Progenitor cell of endocrine pancreas (in vitro differentiated cells): ENCODE measurements around the gene FAM13B. TPM values are rescaled to one million over a fixed set of nuclear protein-coding genes. Genes with fewer than 3 reads are reported as not detected.

Experiments
- DNase-seq: peaks from one replicate; pipeline ENCODE4 v3.0.0; 2021; ENCODE audit warnings: low spot score; ENCODE audit not compliant: unreplicated experiment
- H3K27ac Mint-ChIP-seq: 2 replicates; pipeline ENCODE4 v1.8.0; 2021; ENCODE audit warnings: mild to moderate bottlenecking, moderate library complexity, mixed read lengths
- H3K27me3 Mint-ChIP-seq: 2 replicates; pipeline ENCODE4 v1.8.0; 2021; ENCODE audit warnings: mixed read lengths
- H3K36me3 Mint-ChIP-seq: 2 replicates; pipeline ENCODE4 v1.8.0; 2022; ENCODE audit warnings: mixed read lengths; ENCODE audit not compliant: insufficient read depth
- H3K4me1 Mint-ChIP-seq: 2 replicates; pipeline ENCODE4 v1.8.0; 2021; ENCODE audit warnings: low read depth, mixed read lengths
- H3K4me3 Mint-ChIP-seq: 2 replicates; pipeline ENCODE4 v1.8.0; 2021; ENCODE audit warnings: low read depth, mild to moderate bottlenecking, moderate library complexity, mixed read lengths
- H3K9me3 Mint-ChIP-seq: 2 replicates; pipeline ENCODE4 v1.8.0; 2021; ENCODE audit warnings: low read depth, mixed read lengths
- total RNA-seq: library from RNA; stranded (reverse); gene quantifications from 2 replicates; pipeline ENCODE4 v1.2.1, GENCODE V29; 2021
- TF ChIP-seq, protein P1 (sequence below): fragments of 200-600 bp; sonication (generic); IDR thresholded peaks from one replicate; pipeline ENCODE4 v1.5.0; 2021; ENCODE audit warnings: antibody characterized with exemption, mild to moderate bottlenecking; ENCODE audit not compliant: unreplicated experiment

FAM13B gene
- total RNA-seq, 1 donor from 2014 or later, result 62.1 TPM

GRCh38 chr5:137914758-137915157, 118.1 kb downstream of the FAM13B start:
- Mint-ChIP-seq H3K9me3 (peaks cover 28% of the 10 kb centered on the region), H3K4me3 (no peak overlapping the region), H3K27me3 (no peaks in the 10 kb centered on the region), H3K36me3 (no peaks in the 10 kb centered on the region), H3K4me1 (no peaks in the 10 kb centered on the region), H3K27ac (no peak overlapping the region)
- TF ChIP-seq, protein P1, sequence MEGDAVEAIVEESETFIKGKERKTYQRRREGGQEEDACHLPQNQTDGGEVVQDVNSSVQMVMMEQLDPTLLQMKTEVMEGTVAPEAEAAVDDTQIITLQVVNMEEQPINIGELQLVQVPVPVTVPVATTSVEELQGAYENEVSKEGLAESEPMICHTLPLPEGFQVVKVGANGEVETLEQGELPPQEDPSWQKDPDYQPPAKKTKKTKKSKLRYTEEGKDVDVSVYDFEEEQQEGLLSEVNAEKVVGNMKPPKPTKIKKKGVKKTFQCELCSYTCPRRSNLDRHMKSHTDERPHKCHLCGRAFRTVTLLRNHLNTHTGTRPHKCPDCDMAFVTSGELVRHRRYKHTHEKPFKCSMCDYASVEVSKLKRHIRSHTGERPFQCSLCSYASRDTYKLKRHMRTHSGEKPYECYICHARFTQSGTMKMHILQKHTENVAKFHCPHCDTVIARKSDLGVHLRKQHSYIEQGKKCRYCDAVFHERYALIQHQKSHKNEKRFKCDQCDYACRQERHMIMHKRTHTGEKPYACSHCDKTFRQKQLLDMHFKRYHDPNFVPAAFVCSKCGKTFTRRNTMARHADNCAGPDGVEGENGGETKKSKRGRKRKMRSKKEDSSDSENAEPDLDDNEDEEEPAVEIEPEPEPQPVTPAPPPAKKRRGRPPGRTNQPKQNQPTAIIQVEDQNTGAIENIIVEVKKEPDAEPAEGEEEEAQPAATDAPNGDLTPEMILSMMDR, result no peak
- DNase-seq, result no peak

GRCh38 chr5:137902408-137903133, 130.3 kb downstream of the FAM13B start:
- Mint-ChIP-seq H3K9me3 (no peaks in the 10 kb centered on the region), H3K4me1 (peaks cover 20% of the 10 kb centered on the region), H3K27ac (peak overlapping the region; percentile 51), H3K4me3 (no peak overlapping the region), H3K36me3 (no peaks in the 10 kb centered on the region), H3K27me3 (no peaks in the 10 kb centered on the region)
- DNase-seq, result no peak
- TF ChIP-seq, protein P1, result no peak

DNA sequence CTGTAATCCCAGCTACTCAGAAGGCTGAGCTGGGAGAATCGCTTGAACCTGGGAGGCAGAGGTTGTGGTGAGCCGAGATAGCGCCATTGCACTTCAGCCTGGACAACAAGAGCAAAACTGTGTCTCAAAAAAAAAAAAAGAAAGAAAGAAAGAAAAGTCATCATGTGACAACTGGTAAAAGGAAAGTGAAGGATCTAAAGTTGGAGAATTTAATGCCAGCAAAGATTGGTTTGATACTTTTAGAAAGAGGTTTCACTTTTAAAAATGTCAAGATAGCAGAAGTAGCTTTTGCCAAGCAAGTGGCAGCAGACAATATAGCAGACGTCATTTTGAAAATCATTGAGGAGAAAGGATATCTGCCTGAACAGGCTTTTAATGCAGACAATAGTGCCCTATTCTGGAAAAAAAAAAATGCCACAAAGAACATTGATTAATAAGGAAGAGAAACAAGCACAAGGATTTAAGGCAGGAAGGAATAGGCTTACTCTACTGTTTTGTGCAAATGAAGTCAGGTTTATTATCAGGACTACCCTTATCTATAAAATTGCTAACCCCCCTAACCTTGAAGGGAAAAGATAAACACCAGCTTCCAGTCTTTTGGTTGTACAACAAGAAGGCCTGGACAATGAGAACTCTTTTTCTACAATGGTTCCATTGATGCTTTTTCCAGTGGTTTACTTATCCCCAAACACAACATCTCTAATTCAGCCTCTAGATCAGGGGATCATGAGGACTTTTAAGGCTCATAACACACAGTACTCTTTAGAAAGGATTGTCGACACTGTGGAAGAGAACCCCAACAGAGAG, 131.7 kb downstream of the FAM13B start:
- Mint-ChIP-seq H3K4me1 (peaks cover 20% of the 10 kb centered on the region), H3K27ac (peak overlapping the region; percentile 22), H3K27me3 (no peaks in the 10 kb centered on the region), H3K9me3 (no peaks in the 10 kb centered on the region), H3K36me3 (no peaks in the 10 kb centered on the region), H3K4me3 (no peak overlapping the region)
- no peak for DNase-seq
- TF ChIP-seq, protein P1, result no peak

GRCh38 chr5:137899493-137899892, 133.4 kb downstream of the FAM13B start:
- Mint-ChIP-seq H3K27me3 (no peaks in the 10 kb centered on the region), H3K4me3 (no peak overlapping the region), H3K4me1 (peaks cover 21% of the 10 kb centered on the region), H3K9me3 (no peaks in the 10 kb centered on the region), H3K36me3 (no peaks in the 10 kb centered on the region), H3K27ac (peak overlapping the region; percentile 41)
- TF ChIP-seq, protein P1, result no peak
- DNase-seq, result no peak

GRCh38 chr5:137896560-137896959, 136.3 kb downstream of the FAM13B start:
- Mint-ChIP-seq H3K36me3 (no peaks in the 10 kb centered on the region), H3K27ac (no peak overlapping the region), H3K4me3 (no peak overlapping the region), H3K9me3 (no peaks in the 10 kb centered on the region), H3K27me3 (no peaks in the 10 kb centered on the region), H3K4me1 (peaks cover 15% of the 10 kb centered on the region)
- TF ChIP-seq, protein P1, result no peak
- DNase-seq, result no peak
